Liver (tissue), 9 donors: Measurements from ENCODE around the gene CTSE. TPM values are rescaled to one million over a fixed set of nuclear protein-coding genes. Genes with fewer than 3 reads are reported as not detected.

Experiments
- DNase-seq: peaks from one replicate; pipeline ENCODE4 v3.0.0-alpha.2; 2017; ENCODE audit warnings: low spot score
- H3K27ac ChIP-seq, 2 donors: one replicate each; pipeline ENCODE4 v1.7.0; 2013; ENCODE audit warnings: inconsistent platforms in 2 of 2, low read length in 2 of 2, control low read depth in 1 of 2, low read depth in 1 of 2, mild to moderate bottlenecking in 1 of 2
- H3K27me3 ChIP-seq, 4 donors: one replicate each; pipeline versions ENCODE4 v1.6.1 to v1.7.0; 2013; ENCODE audit warnings: low read length in 3 of 4, inconsistent platforms in 1 of 4, mild to moderate bottlenecking in 1 of 4, moderate library complexity in 1 of 4; ENCODE audit not compliant: control insufficient read depth in 4 of 4, insufficient read depth in 4 of 4
- H3K36me3 ChIP-seq, 4 donors: one replicate each; pipeline versions ENCODE4 v1.6.1 to v1.7.0; 2013; ENCODE audit warnings: low read length in 3 of 4, mild to moderate bottlenecking in 3 of 4, low read depth in 1 of 4, moderate library complexity in 1 of 4; ENCODE audit not compliant: control insufficient read depth in 4 of 4, insufficient read depth in 3 of 4
- H3K4me1 ChIP-seq, 4 donors: one replicate each; pipeline versions ENCODE4 v1.6.1 to v1.7.0; 2013; ENCODE audit warnings: low read length in 3 of 4, mild to moderate bottlenecking in 3 of 4, moderate library complexity in 1 of 4; ENCODE audit not compliant: control insufficient read depth in 4 of 4, insufficient read depth in 4 of 4
- H3K4me3 ChIP-seq, 3 donors: one replicate each; pipeline versions ENCODE4 v1.6.1 to v1.7.0; 2013; ENCODE audit warnings: low read length in 3 of 3, control low read depth in 1 of 3, low read depth in 1 of 3, mild to moderate bottlenecking in 1 of 3
- H3K9ac ChIP-seq, 2 donors: one replicate each; pipeline ENCODE4 v1.7.0; 2013; ENCODE audit warnings: low read length in 2 of 2, mild to moderate bottlenecking in 2 of 2, moderate library complexity in 2 of 2, control low read depth in 1 of 2, low read depth in 1 of 2
- H3K9me3 ChIP-seq, 4 donors: one replicate each; pipeline versions ENCODE4 v1.6.1 to v1.7.0; 2013; ENCODE audit warnings: low read length in 3 of 4; ENCODE audit not compliant: control insufficient read depth in 4 of 4
- EGR1 ChIP-seq, 2 donors: IDR thresholded peaks; 2 replicates each; pipeline ENCODE4 v1.6.1; 2016 to 2018; ENCODE audit warnings: antibody characterized with exemption in 2 of 2, low read depth in 2 of 2
- GABPA ChIP-seq, 2 donors: IDR thresholded peaks in 1 of 2; conservative IDR thresholded peaks in 1 of 2; 2 replicates each; pipeline ENCODE4 v1.6.1; 2016; ENCODE audit warnings: antibody characterized with exemption in 2 of 2, mild to moderate bottlenecking in 1 of 2, moderate library complexity in 1 of 2
- HNF4G ChIP-seq: IDR thresholded peaks from 2 replicates; pipeline ENCODE4 v1.6.1; 2016; ENCODE audit warnings: antibody characterized with exemption
- NR2F2 ChIP-seq: IDR thresholded peaks from 2 replicates; pipeline ENCODE4 v1.6.1; 2016; ENCODE audit warnings: antibody characterized with exemption
- RAD21 ChIP-seq, 2 donors: IDR thresholded peaks; 2 replicates each; pipeline ENCODE4 v1.6.1; 2016; ENCODE audit warnings: antibody characterized with exemption in 2 of 2, mild to moderate bottlenecking in 2 of 2
- RXRA ChIP-seq, 2 donors: IDR thresholded peaks; 2 replicates each; pipeline ENCODE4 v1.6.1; 2017 to 2018; ENCODE audit warnings: antibody characterized with exemption in 2 of 2, mild to moderate bottlenecking in 1 of 2
- SP1 ChIP-seq: IDR thresholded peaks from 2 replicates; pipeline ENCODE4 v1.6.1; 2018; ENCODE audit warnings: antibody characterized with exemption, mild to moderate bottlenecking
- TAF1 ChIP-seq: conservative IDR thresholded peaks from 2 replicates; pipeline ENCODE4 v1.6.1; 2016; ENCODE audit warnings: antibody characterized with exemption, mild to moderate bottlenecking
- YY1 ChIP-seq: IDR thresholded peaks from 2 replicates; pipeline ENCODE4 v1.6.1; 2016; ENCODE audit warnings: antibody characterized with exemption, mild to moderate bottlenecking
- WGBS: extraction: QIAGEN DNeasy Blood & Tissue Kit; methylation state at CpG from one replicate; pipeline ENCODE4 v1.1.7; 2013; 5-methylcytosine and 5-hydroxymethylcytosine counted together
- polyA plus RNA-seq, 2 donors: library from polyadenylated mRNA; stranded (reverse) in 1 of 2; unstranded in 1 of 2; fragments of 200-250 nt in 1 of 2; fragments of >200 nt in 1 of 2; fragmentation: Nextera tagmentation in 1 of 2; extraction: Ambion mirVana in 1 of 2; gene quantifications; one replicate each; pipeline versions ENCODE4 v1.2.1 to v1.2.3, GENCODE V29; 2013 to 2015
- total RNA-seq, 2 donors: library from RNA; depleted of rRNA; stranded (reverse); fragments of >200 nt; gene quantifications; one replicate each; pipeline ENCODE4 v1.2.3, GENCODE V29; 2014
- TF ChIP-seq, protein P1 (sequence below): IDR thresholded peaks from 2 replicates; pipeline ENCODE4 v1.6.1; 2016; ENCODE audit warnings: antibody characterized with exemption, mild to moderate bottlenecking
- TF ChIP-seq, protein P2 (sequence below): IDR thresholded peaks from 2 replicates; pipeline ENCODE4 v1.6.1; 2016; ENCODE audit warnings: antibody characterized with exemption
- TF ChIP-seq, protein P3 (sequence below): fragments of 150-350 bp; IDR thresholded peaks from 2 replicates; pipeline ENCODE4 v1.5.1; 2017; ENCODE audit warnings: improper control_type of control experiment, low read depth, low read length; ENCODE audit not compliant: missing input control
- TF ChIP-seq, protein P4 (sequence below): IDR thresholded peaks from 2 replicates; pipeline ENCODE4 v1.6.1; 2016; ENCODE audit warnings: antibody characterized with exemption
- donor health status: healthy.
- donor health status: healthy.
- donor health status: healthy.
- donor health status: healthy.
- donor health status: healthy.

The CTSE gene
- total and polyA plus RNA-seq, 4 donors: under 0.01 to 32.8 (median 0.06) TPM

DNA sequence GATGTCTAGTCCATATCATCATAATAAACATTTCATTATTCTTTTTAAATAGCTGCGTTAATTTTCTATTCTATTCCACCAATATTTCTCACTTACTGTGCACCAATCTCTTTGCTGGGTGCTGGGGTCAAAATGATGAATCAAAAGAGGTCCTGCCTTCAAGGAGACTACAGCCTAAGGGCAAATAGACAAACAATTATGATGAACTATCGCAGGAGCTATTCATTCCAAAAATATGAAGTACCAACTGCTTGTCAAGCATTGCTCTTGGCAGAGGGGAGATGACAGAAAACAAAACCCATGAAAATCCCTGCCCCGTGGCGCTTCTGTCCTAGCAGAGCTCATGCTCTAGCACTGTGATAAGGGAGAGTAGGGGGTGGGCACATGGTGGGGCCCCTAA lies 51.6 kb downstream of the CTSE start:
- H3K4me3 ChIP-seq: no peak overlapping the region
- TF ChIP-seq, protein P1, sequence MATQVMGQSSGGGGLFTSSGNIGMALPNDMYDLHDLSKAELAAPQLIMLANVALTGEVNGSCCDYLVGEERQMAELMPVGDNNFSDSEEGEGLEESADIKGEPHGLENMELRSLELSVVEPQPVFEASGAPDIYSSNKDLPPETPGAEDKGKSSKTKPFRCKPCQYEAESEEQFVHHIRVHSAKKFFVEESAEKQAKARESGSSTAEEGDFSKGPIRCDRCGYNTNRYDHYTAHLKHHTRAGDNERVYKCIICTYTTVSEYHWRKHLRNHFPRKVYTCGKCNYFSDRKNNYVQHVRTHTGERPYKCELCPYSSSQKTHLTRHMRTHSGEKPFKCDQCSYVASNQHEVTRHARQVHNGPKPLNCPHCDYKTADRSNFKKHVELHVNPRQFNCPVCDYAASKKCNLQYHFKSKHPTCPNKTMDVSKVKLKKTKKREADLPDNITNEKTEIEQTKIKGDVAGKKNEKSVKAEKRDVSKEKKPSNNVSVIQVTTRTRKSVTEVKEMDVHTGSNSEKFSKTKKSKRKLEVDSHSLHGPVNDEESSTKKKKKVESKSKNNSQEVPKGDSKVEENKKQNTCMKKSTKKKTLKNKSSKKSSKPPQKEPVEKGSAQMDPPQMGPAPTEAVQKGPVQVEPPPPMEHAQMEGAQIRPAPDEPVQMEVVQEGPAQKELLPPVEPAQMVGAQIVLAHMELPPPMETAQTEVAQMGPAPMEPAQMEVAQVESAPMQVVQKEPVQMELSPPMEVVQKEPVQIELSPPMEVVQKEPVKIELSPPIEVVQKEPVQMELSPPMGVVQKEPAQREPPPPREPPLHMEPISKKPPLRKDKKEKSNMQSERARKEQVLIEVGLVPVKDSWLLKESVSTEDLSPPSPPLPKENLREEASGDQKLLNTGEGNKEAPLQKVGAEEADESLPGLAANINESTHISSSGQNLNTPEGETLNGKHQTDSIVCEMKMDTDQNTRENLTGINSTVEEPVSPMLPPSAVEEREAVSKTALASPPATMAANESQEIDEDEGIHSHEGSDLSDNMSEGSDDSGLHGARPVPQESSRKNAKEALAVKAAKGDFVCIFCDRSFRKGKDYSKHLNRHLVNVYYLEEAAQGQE: no peak
- TF ChIP-seq YY1: no peak
- TF ChIP-seq RXRA (IDR thresholded peaks at IDR 0.05): no peak
- TF ChIP-seq RAD21 (IDR thresholded peaks at IDR 0.05): no peak
- TF ChIP-seq TAF1: no peak
- no peaks in the 10 kb centered on the region for H3K36me3 ChIP-seq
- no peaks in the 10 kb centered on the region for H3K9me3 ChIP-seq
- no peaks in the 10 kb centered on the region for H3K27me3 ChIP-seq
- 87% methylated on average over 4 of the region's 4 CpGs for WGBS
- H3K9ac ChIP-seq: no peak overlapping the region
- no peak for DNase-seq
- H3K4me1 ChIP-seq: no peaks in the 10 kb centered on the region
- no peak overlapping the region for H3K27ac ChIP-seq

DNA sequence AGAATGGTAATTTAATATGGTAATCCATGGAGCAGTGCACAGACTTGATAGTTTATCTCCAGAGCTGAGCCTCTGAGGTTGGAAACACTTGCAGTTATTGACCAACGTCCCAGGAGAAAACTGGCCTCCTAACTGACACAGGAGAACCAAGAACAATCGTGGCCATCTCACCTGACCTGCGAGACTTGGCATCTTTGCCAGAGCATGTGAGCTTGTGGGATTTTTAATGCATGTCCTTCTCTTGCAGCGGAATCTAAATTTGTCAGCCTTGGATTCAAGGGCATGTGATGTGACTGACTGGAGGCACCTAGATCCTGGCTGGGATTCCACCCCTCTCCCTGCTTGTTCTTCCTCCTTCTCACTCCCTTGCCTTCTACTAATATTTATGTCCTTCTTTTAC lies 52.6 kb downstream of the CTSE start:
- no peak for DNase-seq
- Histone ChIP-seq H3K9ac (no peak overlapping the region), H3K9me3 (no peaks in the 10 kb centered on the region), H3K4me1 (no peaks in the 10 kb centered on the region), H3K4me3 (no peak overlapping the region), H3K27me3 (no peaks in the 10 kb centered on the region), H3K36me3 (no peaks in the 10 kb centered on the region), H3K27ac (no peak overlapping the region)
- TF ChIP-seq RAD21 (IDR thresholded peaks at IDR 0.05): no peak
- no peak for TF ChIP-seq HNF4G
- TF ChIP-seq GABPA (IDR thresholded peaks at IDR 0.05 in 1 of 2, conservative IDR thresholded peaks at IDR 0.05 in 1 of 2): no peak
- no peak for TF ChIP-seq TAF1
- TF ChIP-seq, protein P1: no peak
- TF ChIP-seq EGR1 (IDR thresholded peaks at IDR 0.05; ENCODE audit: low read depth in 2 of 2): no peak
- 79% methylated on average over 4 of the region's 4 CpGs for WGBS

DNA sequence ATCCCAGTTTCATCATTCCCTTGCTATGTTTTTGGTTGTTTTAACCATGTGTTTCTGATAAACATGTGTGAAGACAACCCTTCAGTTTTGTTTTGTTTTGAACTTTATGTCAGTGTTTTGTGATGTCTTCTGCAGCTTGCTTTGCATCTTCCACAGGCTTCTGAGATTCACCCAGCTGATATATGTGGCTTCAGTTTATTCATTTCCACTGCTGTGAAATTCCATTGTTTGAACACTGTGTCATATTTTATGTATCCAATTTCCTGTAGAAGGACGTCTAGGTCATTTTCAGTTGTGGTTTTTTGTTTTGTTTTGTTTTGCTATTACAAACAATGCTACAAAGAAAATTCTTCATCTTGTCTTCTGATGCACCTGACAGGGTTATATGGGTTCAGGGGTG lies 53.2 kb downstream of the CTSE start:
- Histone ChIP-seq H3K36me3 (no peaks in the 10 kb centered on the region), H3K4me1 (no peaks in the 10 kb centered on the region), H3K27ac (no peak overlapping the region), H3K9me3 (no peaks in the 10 kb centered on the region), H3K27me3 (no peaks in the 10 kb centered on the region), H3K9ac (no peak overlapping the region), H3K4me3 (no peak overlapping the region)
- no peak for DNase-seq
- 53% methylated on average over 1 of the region's 1 CpG for WGBS
- TF ChIP-seq, protein P1: no peak
- TF ChIP-seq NR2F2 (no peak), SP1 (no peak), HNF4G (no peak), EGR1 (IDR thresholded peaks at IDR 0.05; ENCODE audit: low read depth in 2 of 2) (no peak), YY1 (no peak)
- TF ChIP-seq, protein P2, sequence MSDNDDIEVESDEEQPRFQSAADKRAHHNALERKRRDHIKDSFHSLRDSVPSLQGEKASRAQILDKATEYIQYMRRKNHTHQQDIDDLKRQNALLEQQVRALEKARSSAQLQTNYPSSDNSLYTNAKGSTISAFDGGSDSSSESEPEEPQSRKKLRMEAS: no peak
- TF ChIP-seq, protein P3, sequence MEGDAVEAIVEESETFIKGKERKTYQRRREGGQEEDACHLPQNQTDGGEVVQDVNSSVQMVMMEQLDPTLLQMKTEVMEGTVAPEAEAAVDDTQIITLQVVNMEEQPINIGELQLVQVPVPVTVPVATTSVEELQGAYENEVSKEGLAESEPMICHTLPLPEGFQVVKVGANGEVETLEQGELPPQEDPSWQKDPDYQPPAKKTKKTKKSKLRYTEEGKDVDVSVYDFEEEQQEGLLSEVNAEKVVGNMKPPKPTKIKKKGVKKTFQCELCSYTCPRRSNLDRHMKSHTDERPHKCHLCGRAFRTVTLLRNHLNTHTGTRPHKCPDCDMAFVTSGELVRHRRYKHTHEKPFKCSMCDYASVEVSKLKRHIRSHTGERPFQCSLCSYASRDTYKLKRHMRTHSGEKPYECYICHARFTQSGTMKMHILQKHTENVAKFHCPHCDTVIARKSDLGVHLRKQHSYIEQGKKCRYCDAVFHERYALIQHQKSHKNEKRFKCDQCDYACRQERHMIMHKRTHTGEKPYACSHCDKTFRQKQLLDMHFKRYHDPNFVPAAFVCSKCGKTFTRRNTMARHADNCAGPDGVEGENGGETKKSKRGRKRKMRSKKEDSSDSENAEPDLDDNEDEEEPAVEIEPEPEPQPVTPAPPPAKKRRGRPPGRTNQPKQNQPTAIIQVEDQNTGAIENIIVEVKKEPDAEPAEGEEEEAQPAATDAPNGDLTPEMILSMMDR: no peak
- TF ChIP-seq, protein P4, sequence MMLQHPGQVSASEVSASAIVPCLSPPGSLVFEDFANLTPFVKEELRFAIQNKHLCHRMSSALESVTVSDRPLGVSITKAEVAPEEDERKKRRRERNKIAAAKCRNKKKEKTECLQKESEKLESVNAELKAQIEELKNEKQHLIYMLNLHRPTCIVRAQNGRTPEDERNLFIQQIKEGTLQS: no peak
